Fibroblast of the aortic adventitia (primary cell): ENCODE data around the gene ADAMTS2. TPM values are rescaled to one million over a fixed set of nuclear protein-coding genes. Genes with fewer than 3 reads are reported as not detected.

Source experiments
- DNase-seq: peaks from one replicate; pipeline ENCODE4 v3.0.0-alpha.2; 2010; ENCODE audit warnings: low read depth
- H3K4me3 ChIP-seq: 2 replicates; pipeline ENCODE4 v1.5.1; 2011; ENCODE audit warnings: low read depth, mild to moderate bottlenecking, control low read depth, low read length, moderate library complexity
- total RNA-seq: library from RNA; depleted of rRNA; stranded (reverse); fragments of >200 nt; gene quantifications from 2 replicates; pipeline ENCODE4 v1.2.3, GENCODE V29; 2012; ENCODE audit warnings: low replicate concordance
- TF ChIP-seq, protein P1 (sequence below): IDR thresholded peaks from 2 replicates; pipeline ENCODE4 v1.5.1; 2011; ENCODE audit warnings: mild to moderate bottlenecking, low read length, control low read depth, inconsistent platforms; ENCODE audit not compliant: insufficient read depth

The ADAMTS2 gene
- total RNA-seq, 1 donor: 25.8 TPM

DNA sequence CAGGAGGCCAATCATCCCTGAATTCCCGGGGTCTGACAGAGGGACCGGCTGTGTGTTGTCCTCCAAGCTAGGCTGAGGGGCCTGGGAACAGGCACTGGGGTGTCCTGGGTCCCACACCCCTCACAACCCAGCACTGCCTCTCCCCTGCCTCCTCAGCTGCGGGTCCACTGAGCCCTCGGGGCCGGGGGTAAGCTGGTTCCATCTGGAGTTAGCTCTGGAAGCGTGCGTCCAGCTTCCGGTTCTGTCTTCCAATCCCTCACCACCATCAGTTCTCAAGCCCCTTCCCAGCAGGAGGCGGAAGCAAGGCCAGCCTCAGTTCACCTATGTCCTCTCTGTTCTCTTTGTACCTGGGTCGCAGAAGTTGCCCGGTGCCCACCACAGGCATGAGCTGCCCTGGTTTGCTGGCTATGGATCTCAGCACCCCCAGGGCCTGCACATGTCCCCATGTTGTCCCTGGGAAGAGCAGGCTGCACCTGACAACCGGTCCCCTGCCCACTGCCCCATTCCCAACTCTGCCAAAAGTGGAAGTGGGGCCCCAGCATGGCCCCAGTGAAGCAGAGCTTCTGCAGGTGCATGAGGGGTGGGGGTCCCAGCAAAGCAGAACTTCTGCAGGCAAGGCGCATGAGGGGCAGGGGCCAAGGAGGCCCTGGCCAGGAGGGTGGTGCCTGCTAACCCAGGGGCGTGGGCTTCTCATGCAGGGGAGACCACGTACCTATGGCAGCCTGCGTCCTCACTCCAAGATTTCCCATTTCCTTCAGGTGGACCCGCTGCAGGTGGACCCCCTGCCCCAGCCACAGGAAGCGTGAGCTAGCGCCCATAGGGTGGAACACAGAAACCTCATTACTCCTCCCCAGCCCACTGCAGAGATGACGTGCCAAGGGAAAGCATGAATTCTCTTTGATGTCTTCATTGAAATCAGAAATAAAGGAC, 173.2 kb downstream of the ADAMTS2 start:
- H3K4me3 ChIP-seq: no peak overlapping the region
- no peak for DNase-seq
- TF ChIP-seq, protein P1, sequence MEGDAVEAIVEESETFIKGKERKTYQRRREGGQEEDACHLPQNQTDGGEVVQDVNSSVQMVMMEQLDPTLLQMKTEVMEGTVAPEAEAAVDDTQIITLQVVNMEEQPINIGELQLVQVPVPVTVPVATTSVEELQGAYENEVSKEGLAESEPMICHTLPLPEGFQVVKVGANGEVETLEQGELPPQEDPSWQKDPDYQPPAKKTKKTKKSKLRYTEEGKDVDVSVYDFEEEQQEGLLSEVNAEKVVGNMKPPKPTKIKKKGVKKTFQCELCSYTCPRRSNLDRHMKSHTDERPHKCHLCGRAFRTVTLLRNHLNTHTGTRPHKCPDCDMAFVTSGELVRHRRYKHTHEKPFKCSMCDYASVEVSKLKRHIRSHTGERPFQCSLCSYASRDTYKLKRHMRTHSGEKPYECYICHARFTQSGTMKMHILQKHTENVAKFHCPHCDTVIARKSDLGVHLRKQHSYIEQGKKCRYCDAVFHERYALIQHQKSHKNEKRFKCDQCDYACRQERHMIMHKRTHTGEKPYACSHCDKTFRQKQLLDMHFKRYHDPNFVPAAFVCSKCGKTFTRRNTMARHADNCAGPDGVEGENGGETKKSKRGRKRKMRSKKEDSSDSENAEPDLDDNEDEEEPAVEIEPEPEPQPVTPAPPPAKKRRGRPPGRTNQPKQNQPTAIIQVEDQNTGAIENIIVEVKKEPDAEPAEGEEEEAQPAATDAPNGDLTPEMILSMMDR: no peak

DNA sequence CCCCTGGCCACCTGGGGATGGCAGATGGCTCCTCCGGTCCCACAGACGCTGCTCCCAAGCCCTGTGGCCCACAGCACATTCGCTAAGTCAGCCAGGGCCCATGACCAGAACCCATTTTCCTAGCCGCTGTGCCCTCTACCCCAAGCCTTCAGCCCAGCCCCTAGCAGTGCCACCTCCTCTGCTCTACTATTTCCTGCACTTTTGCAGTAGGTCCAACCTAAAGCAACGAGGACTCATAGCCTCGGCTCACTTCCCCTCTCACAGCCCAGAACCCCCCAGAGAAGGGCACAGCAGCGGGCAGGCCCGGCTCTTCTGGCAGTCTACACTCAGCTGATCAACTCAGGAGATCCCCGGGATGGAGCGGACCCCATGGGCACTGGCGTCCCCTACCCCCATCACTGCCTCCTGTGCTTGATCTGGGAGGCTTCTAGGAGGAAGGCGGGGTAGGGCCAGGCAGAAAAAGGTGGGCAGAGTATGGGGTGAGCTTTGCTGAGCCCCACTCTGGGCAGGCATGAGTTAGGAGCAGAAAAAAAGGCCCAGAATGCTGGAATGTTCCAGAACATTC, 173.9 kb downstream of the ADAMTS2 start:
- DNase-seq: no peak
- H3K4me3 ChIP-seq: no peak overlapping the region
- TF ChIP-seq, protein P1: no peak

DNA sequence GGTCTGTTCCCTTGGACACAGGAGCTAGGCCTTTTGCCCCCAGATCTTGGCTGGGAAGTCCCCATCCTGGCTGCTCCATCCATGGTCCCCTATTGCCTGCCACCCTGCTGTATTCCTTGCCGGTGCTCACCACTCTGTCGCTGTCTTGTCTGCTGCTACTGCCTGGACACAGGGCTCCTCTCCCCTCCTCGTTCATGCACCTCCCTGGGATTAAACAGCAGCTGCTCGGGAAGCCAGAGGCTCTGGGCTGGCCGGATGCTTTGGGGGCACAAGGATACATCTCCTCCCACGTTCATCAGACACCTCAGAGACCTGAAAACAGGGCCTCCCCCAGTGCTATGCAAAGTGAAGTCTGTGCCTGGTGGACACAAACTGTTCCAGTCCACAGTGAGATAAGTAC, 174.7 kb downstream of the ADAMTS2 start:
- no peak for DNase-seq
- TF ChIP-seq, protein P1: no peak
- H3K4me3 ChIP-seq: no peak overlapping the region

DNA sequence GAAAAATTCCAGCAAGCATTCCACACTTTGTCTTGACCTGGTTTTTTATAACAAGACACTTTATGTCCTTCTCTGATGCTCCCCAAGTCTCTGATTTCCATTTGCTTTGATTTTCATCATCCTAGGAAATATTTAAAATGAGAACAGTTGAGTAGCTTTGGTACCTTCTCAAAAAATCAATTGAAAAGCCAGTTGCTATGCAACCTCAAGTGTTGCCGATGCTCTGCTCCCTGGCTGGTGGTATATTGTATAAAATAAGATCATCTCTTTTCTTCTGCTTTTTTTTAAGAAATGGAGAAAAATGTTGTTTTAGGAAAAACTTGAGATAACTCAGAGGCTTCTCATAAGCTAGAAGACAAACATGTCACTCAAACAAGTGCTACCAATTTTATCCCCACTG, 175.4 kb downstream of the ADAMTS2 start:
- no peak for DNase-seq
- TF ChIP-seq, protein P1: no peak

DNA sequence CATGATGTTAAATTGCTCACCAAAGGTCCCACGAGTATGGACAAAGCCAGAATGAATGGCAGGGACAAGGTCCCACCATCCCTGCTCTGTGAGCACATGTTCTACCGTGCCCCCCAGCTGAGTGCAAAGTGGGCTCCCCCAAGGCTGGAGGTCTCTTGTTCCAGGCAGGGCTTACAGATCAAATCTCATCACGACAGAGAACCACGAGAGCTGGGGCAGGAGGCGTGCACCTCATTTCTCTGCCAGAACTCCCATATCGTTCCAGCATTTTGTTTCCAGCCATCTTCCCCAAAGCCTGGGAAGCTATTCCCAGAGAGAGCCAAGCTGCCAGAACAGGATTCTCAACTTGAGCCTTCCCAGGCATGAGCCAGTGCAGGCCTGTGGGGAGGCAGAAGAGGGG, 176.6 kb downstream of the ADAMTS2 start:
- H3K4me3 ChIP-seq: no peak overlapping the region

More for the DNA sequence above, 175.4 kb downstream of the ADAMTS2 start:
- no peak overlapping the region for H3K4me3 ChIP-seq

GRCh38 chr5:179167871-179168451, 177.3 kb downstream of the ADAMTS2 start:
- no peak overlapping the region for H3K4me3 ChIP-seq
- TF ChIP-seq, protein P1: no peak
- DNase-seq: no peak

More for the DNA sequence above, 176.6 kb downstream of the ADAMTS2 start:
- DNase-seq: peak; percentile 30
- TF ChIP-seq, protein P1: no peak
